ENCODE measurements around the gene ZNF227.

GRCh38 chr19:44258136-44258535 is 45.8 kb downstream of the ZNF227 start:
- no peak for TF ChIP-seq CTCF (IDR thresholded peaks at IDR 0.05)
- no peak for TF ChIP-seq POLR2A (IDR thresholded peaks at IDR 0.05)

Measured in adrenal gland (tissue), 5 donors.